ENCODE results near the gene HOXC10. TPM values are rescaled to one million over a fixed set of nuclear protein-coding genes. Genes with fewer than 3 reads are reported as not detected.

Gene HOXC10
- total and polyA plus RNA-seq, 10 of the 15 experiments (the other 5 are each of a cell fraction or from before 2014, with no cell fraction given), result 0.59 TPM; not detected in 9

- ChIA-PET RAD21 (ENCODE audit: unreplicated experiment) (no interaction called here), CTCF (interaction anchor here (0.8 kb wide), 1 partner anchor 430 kb away, joined by 3 read pairs; no protein-coding TSS in a partner anchor)
- peaks cover 31 to 56% of the 10 kb centered on the region in 2 experiments for H3K27me3 ChIP-seq (replicated peaks in 1 of 2; ENCODE audit: control insufficient read depth in 2 of 2, insufficient read depth in 2 of 2, low read length in 1 of 2)
Measured at GRCh38 chr12:53969588-53970259, 15.2 kb upstream of the HOXC10 start.

More at GRCh38 chr12:53969588-53970259, 15.2 kb upstream of the HOXC10 start:
- no peaks in the 10 kb centered on the region for H3K79me2 ChIP-seq (ENCODE audit: control insufficient read depth, insufficient read depth, low read length)
- FAIRE-seq, result no peak
- no TSS peak for BruUV-seq (replicated peaks)
- H3K4me2 ChIP-seq (ENCODE audit: control insufficient read depth, insufficient read depth), result no peak overlapping the region
- TF ChIP-seq NRF1 (conservative IDR thresholded peaks at IDR 0.05; ENCODE audit: low read depth, low read length) (no peak), BMI1 (IDR thresholded peaks at IDR 0.05; ENCODE audit: borderline replicate concordance) (no peak), KDM1A (IDR thresholded peaks at IDR 0.05; ENCODE audit: borderline replicate concordance) (no peak), ESRRA (IDR thresholded peaks at IDR 0.05; ENCODE audit: low read length) (no peak), RAD51 (IDR thresholded peaks at IDR 0.05) (no peak), NR2F1 (conservative IDR thresholded peaks at IDR 0.05) (no peak), RBBP5 (conservative IDR thresholded peaks at IDR 0.05) (no peak), TCF12 (IDR thresholded peaks at IDR 0.05; ENCODE audit: low read depth, low read length) (no peak), PAX8 (IDR thresholded peaks at IDR 0.05) (no peak), FOXM1 (IDR thresholded peaks at IDR 0.05; ENCODE audit: low read depth, low read length) (no peak), ZNF24 (IDR thresholded peaks at IDR 0.05) (no peak)
- TF ChIP-seq, protein P1, sequence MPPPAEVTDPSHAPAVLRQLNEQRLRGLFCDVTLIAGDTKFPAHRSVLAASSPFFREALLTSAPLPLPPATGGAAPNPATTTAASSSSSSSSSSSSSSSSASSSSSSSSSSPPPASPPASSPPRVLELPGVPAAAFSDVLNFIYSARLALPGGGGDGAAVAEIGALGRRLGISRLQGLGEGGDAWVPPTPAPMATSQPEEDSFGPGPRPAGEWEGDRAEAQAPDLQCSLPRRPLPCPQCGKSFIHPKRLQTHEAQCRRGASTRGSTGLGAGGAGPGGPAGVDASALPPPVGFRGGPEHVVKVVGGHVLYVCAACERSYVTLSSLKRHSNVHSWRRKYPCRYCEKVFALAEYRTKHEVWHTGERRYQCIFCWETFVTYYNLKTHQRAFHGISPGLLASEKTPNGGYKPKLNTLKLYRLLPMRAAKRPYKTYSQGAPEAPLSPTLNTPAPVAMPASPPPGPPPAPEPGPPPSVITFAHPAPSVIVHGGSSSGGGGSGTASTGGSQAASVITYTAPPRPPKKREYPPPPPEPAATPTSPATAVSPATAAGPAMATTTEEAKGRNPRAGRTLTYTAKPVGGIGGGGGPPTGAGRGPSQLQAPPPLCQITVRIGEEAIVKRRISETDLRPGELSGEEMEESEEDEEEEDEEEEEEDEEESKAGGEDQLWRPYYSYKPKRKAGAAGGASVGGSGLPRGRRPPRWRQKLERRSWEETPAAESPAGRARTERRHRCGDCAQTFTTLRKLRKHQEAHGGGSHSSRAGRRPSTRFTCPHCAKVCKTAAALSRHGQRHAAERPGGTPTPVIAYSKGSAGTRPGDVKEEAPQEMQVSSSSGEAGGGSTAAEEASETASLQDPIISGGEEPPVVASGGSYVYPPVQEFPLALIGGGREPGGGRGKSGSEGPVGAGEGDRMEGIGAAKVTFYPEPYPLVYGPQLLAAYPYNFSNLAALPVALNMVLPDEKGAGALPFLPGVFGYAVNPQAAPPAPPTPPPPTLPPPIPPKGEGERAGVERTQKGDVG (CRISPR knock-in tag; IDR thresholded peaks at IDR 0.05), result no peak
- TF ChIP-seq, protein P2, sequence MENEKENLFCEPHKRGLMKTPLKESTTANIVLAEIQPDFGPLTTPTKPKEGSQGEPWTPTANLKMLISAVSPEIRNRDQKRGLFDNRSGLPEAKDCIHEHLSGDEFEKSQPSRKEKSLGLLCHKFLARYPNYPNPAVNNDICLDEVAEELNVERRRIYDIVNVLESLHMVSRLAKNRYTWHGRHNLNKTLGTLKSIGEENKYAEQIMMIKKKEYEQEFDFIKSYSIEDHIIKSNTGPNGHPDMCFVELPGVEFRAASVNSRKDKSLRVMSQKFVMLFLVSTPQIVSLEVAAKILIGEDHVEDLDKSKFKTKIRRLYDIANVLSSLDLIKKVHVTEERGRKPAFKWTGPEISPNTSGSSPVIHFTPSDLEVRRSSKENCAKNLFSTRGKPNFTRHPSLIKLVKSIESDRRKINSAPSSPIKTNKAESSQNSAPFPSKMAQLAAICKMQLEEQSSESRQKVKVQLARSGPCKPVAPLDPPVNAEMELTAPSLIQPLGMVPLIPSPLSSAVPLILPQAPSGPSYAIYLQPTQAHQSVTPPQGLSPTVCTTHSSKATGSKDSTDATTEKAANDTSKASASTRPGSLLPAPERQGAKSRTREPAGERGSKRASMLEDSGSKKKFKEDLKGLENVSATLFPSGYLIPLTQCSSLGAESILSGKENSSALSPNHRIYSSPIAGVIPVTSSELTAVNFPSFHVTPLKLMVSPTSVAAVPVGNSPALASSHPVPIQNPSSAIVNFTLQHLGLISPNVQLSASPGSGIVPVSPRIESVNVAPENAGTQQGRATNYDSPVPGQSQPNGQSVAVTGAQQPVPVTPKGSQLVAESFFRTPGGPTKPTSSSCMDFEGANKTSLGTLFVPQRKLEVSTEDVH (IDR thresholded peaks at IDR 0.05; ENCODE audit: low read depth, partially characterized antibody), result no peak
- no peak for ATAC-seq
- H3K9ac ChIP-seq (ENCODE audit: control insufficient read depth, insufficient read depth, low read length), result no peak overlapping the region
- intact Hi-C loops (cut with micrococcal nuclease; ENCODE audit: unreplicated experiment) (no loop called here), in situ Hi-C loops (cut with MboI) (no loop called here)
- H2AFZ ChIP-seq (ENCODE audit: control insufficient read depth, low read depth, low read length), result no peak overlapping the region
- SMC1A ChIA-PET (ENCODE audit: uncharacterized antibody, unreplicated experiment), result no interaction called here
- no peak for DNase-seq (ENCODE audit: low read depth, low spot score)
- no peak overlapping the region for H3K27ac ChIP-seq (ENCODE audit: control insufficient read depth, insufficient read depth)
- WGBS (ENCODE audit: insufficient coverage, insufficient replicate concordance, low lambda C conversion rate, missing lambda C conversion rate), result 45% methylated on average over 12 of the region's 12 CpGs
- H3K4me3 ChIP-seq, result no peak overlapping the region
- H4K20me1 ChIP-seq (ENCODE audit: control insufficient read depth, insufficient read depth), result no peaks in the 10 kb centered on the region; the same call in 1 of the 2 replicates
- no peaks in the 10 kb centered on the region for H3K4me1 ChIP-seq (ENCODE audit: control insufficient read depth, insufficient read depth, low read length)
- H3K36me3 ChIP-seq (ENCODE audit: control insufficient read depth in 2 of 2, insufficient read depth in 2 of 2, low read length in 1 of 2), result no peaks in the 10 kb centered on the region
- no peaks in the 10 kb centered on the region; the same call in 2 of the 3 replicates for H3K9me3 ChIP-seq (replicated peaks; ENCODE audit: control insufficient read depth, insufficient read depth, low read length)
- POLR2A ChIA-PET, result no interaction called here
